K562 (cell line): ENCODE data around the gene RTF2. TPM values are rescaled to one million over a fixed set of nuclear protein-coding genes. Genes with fewer than 3 reads are reported as not detected.

ENCODE experiments used
- ATAC-seq: fragments of 200-7000 bp; cut with Tn5 transposase; 3 replicates; pipeline ENCODE4 v1.9.1; 2020; ENCODE audit warnings: moderate library complexity
- BruUV-seq: library from RNA; stranded (reverse); fragments of 400-500 nt; replicated peaks from 2 replicates; lab custom pipeline; 2021; lab: Mats Ljungman, UMichigan
- CTCF ChIA-PET: fragments of 300-600 bp; formaldehyde crosslinking; extraction: SDS; loops from one replicate; lab custom pipeline; 2021; ENCODE audit warnings: low intra/inter-chr PET ratio; lab: Yijun Ruan, JAX
- POLR2A ChIA-PET: fragments of 300-600, 350-650 bp; sonication (Branson Sonifier 250); formaldehyde crosslinking; extraction: SDS; loops from one replicate; lab custom pipeline; 2021; ENCODE audit warnings: antibody characterized with exemption, inconsistent platforms; lab: Yijun Ruan, JAX
- DNase-seq, 4 experiments: peaks; one replicate each; pipeline versions ENCODE4 v3.0.0 to v3.0.0-alpha.2; 2011 to 2018; ENCODE audit warnings: low spot score in 3 of 4, mixed read lengths in 3 of 4; ENCODE audit errors: extremely low read depth in 1 of 4
- FAIRE-seq: peaks from 2 replicates; lab custom pipeline; 2011; peaks lifted over from hg19 to GRCh38; lab: Jason Lieb, UNC
- H2AFZ ChIP-seq: 2 replicates; pipeline ENCODE4 v1.6.0; 2011; ENCODE audit warnings: low read depth, low read length, control low read depth, inconsistent platforms
- H3K27ac ChIP-seq: fragments of 200-600 bp; 3 replicates; pipeline ENCODE4 v1.8.0; 2011; ENCODE audit warnings: low read depth, mild to moderate bottlenecking, control low read depth, inconsistent platforms, low read length, moderate library complexity, mixed read lengths; ENCODE audit errors: extremely low read depth
- H3K27me3 ChIP-seq, 2 experiments: fragments of 300-600 bp in 1 of 2; 2 replicates in 1 of 2; 3 replicates in 1 of 2; pipeline versions ENCODE4 v1.6.0 to v1.8.0; 2011; ENCODE audit warnings: inconsistent platforms in 2 of 2, low read length in 2 of 2, mild to moderate bottlenecking in 1 of 2, mixed read lengths in 1 of 2, moderate library complexity in 1 of 2; ENCODE audit not compliant: control insufficient read depth in 2 of 2, insufficient read depth in 2 of 2
- H3K36me3 ChIP-seq: fragments of 300-600 bp; 3 replicates; pipeline ENCODE4 v1.8.0; 2011; ENCODE audit warnings: mild to moderate bottlenecking, low read length, inconsistent platforms; ENCODE audit not compliant: control insufficient read depth, insufficient read depth
- H3K4me1 ChIP-seq, 2 experiments: fragments of 200-600 bp in 1 of 2; replicated peaks in 1 of 2; 2 replicates in 1 of 2; 3 replicates in 1 of 2; pipeline versions ENCODE4 v1.5.1 to v1.8.0; 2011; ENCODE audit warnings: inconsistent platforms in 2 of 2, low read length in 2 of 2, mild to moderate bottlenecking in 1 of 2, mixed read lengths in 1 of 2, moderate library complexity in 1 of 2; ENCODE audit not compliant: control insufficient read depth in 2 of 2, insufficient read depth in 2 of 2
- H3K4me2 ChIP-seq: 2 replicates; pipeline ENCODE4 v1.6.1; 2011; ENCODE audit warnings: low read length, control low read depth, inconsistent platforms, mixed read lengths; ENCODE audit not compliant: insufficient read depth
- H3K4me3 ChIP-seq: fragments of 200-600 bp; sonication (generic), shearing (Covaris generic); 2 replicates; pipeline ENCODE4 v1.5.1; 2016; ENCODE audit warnings: control low read depth, inconsistent platforms
- H3K79me2 ChIP-seq: fragments of 200-600 bp; 3 replicates; pipeline ENCODE4 v1.8.0; 2011; ENCODE audit warnings: low read length, inconsistent platforms; ENCODE audit not compliant: control insufficient read depth, insufficient read depth
- H3K9ac ChIP-seq, 2 experiments: 2 replicates each; pipeline versions ENCODE4 v1.6.0 to v1.6.1; 2011; ENCODE audit warnings: low read depth in 2 of 2, low read length in 2 of 2, control low read depth in 1 of 2, inconsistent platforms in 1 of 2, mild to moderate bottlenecking in 1 of 2, mixed read lengths in 1 of 2; ENCODE audit not compliant: insufficient read depth in 1 of 2
- H3K9me1 ChIP-seq: one replicate; pipeline ENCODE4 v1.6.0; 2011; ENCODE audit warnings: inconsistent platforms, mild to moderate bottlenecking, low read length, moderate library complexity; ENCODE audit not compliant: control insufficient read depth, insufficient read depth
- H3K9me3 ChIP-seq: replicated peaks from 2 replicates; pipeline ENCODE4 v1.5.1; 2011; ENCODE audit warnings: low read depth, low read length, inconsistent platforms; ENCODE audit not compliant: control insufficient read depth, insufficient read depth
- H4K20me1 ChIP-seq: replicated peaks from 2 replicates; pipeline ENCODE4 v1.6.1; 2011; ENCODE audit warnings: low read length, inconsistent platforms, mixed read lengths; ENCODE audit not compliant: control insufficient read depth, insufficient read depth
- BDP1 ChIP-seq: IDR thresholded peaks from 3 replicates; pipeline ENCODE4 v1.6.1; 2011; ENCODE audit not compliant: insufficient read length, insufficient read depth
- CEBPB ChIP-seq: fragments of 450-650 bp; IDR thresholded peaks from 2 replicates; pipeline ENCODE4 v1.6.1; 2016; ENCODE audit warnings: missing genetic modification characterization, missing compliant biosample characterization
- E2F6 ChIP-seq, 2 experiments: IDR thresholded peaks; 2 replicates each; pipeline ENCODE4 v1.6.1; 2011; ENCODE audit warnings: borderline replicate concordance in 1 of 2, control low read depth in 1 of 2, low read depth in 1 of 2, low read length in 1 of 2, mild to moderate bottlenecking in 1 of 2, mixed read lengths in 1 of 2, moderate library complexity in 1 of 2; ENCODE audit not compliant: insufficient read depth in 1 of 2, insufficient read length in 1 of 2, poor library complexity in 1 of 2, severe bottlenecking in 1 of 2; ENCODE audit errors: extremely low read depth in 1 of 2
- ELF4 ChIP-seq: fragments of 450-650 bp; formaldehyde crosslinking; IDR thresholded peaks from 2 replicates; pipeline ENCODE4 v1.4.0; 2022; ENCODE audit warnings: missing genetic modification characterization
- GTF2A2 ChIP-seq: IDR thresholded peaks from 2 replicates; pipeline ENCODE4 v1.6.1; 2016; ENCODE audit warnings: mild to moderate bottlenecking, missing genetic modification characterization, missing compliant biosample characterization
- KLF13 ChIP-seq: fragments of 450-650 bp; IDR thresholded peaks from 2 replicates; pipeline ENCODE4 v1.6.1; 2016; ENCODE audit warnings: missing genetic modification characterization, low read depth, mild to moderate bottlenecking, missing compliant biosample characterization, moderate library complexity, borderline replicate concordance
- MCM2 ChIP-seq: fragments of 450-650 bp; IDR thresholded peaks from 2 replicates; pipeline ENCODE4 v1.6.1; 2017; ENCODE audit warnings: low read depth, mild to moderate bottlenecking
- MCM5 ChIP-seq: fragments of 450-650 bp; IDR thresholded peaks from 2 replicates; pipeline ENCODE4 v1.6.1; 2016; ENCODE audit warnings: low read depth
- MTA3 ChIP-seq: fragments of 450-650 bp; formaldehyde crosslinking; IDR thresholded peaks from 2 replicates; pipeline ENCODE4 v1.6.1; 2017; ENCODE audit warnings: mild to moderate bottlenecking, borderline replicate concordance
- MTF1 ChIP-seq: fragments of 250-450 bp; sonication (Bioruptor Pico); IDR thresholded peaks from 2 replicates; pipeline ENCODE4 v1.9.0; 2021; ENCODE audit warnings: moderate library complexity, mild to moderate bottlenecking, inconsistent platforms, borderline replicate concordance
- PTRF ChIP-seq: fragments of 450-650 bp; IDR thresholded peaks from 2 replicates; pipeline ENCODE4 v1.6.1; 2016; ENCODE audit warnings: mild to moderate bottlenecking, missing genetic modification characterization, missing compliant biosample characterization
- SRSF7 ChIP-seq: fragments of 200-400 bp; formaldehyde crosslinking; optimal IDR thresholded peaks from 2 replicates; pipeline ENCODE3; 2017; ENCODE audit warnings: mild to moderate bottlenecking, low read depth, low read length
- TCFL5 ChIP-seq: fragments of 250-450 bp; sonication (Bioruptor Pico); conservative IDR thresholded peaks from 2 replicates; pipeline ENCODE4 v1.6.1; 2021; ENCODE audit warnings: mild to moderate bottlenecking, moderate library complexity, matching md5 sums
- TGIF2 ChIP-seq: sonication (generic); formaldehyde crosslinking; IDR thresholded peaks from 2 replicates; pipeline ENCODE4 v1.8.1; 2022; ENCODE audit warnings: mild to moderate bottlenecking, missing genetic modification reagents, moderate library complexity
- ZBTB12 ChIP-seq: fragments of 250-450 bp; sonication (Bioruptor Pico); IDR thresholded peaks from 2 replicates; pipeline ENCODE4 v1.4.0; 2020
- WGBS: fragments of 100-300 bp; shearing (Covaris generic); methylation state at CpG from one replicate; pipeline ENCODE4 v1.1.6; 2016; ENCODE audit warnings: low coverage, mixed read lengths; ENCODE audit not compliant: insufficient coverage; ENCODE audit errors: missing lambda C conversion rate; 5-methylcytosine and 5-hydroxymethylcytosine counted together
- in situ Hi-C: fragments of 300-500 bp; cut with MboI; formaldehyde crosslinking; loops from 4 replicates; pipeline ENCODE4 v1.15.0; 2018; ENCODE audit warnings: inconsistent platforms, mixed read lengths
- intact Hi-C: fragments of 100-400 bp; cut with micrococcal nuclease; formaldehyde crosslinking; loops from 2 replicates; pipeline ENCODE4 v1.14.2; 2022
- polyA plus RNA-seq, 8 experiments: library from polyadenylated mRNA; depleted of rRNA in 4 of 8; stranded (reverse) in 5 of 8; unstranded in 3 of 8; fragments of >200 nt; fragmentation: Nextera tagmentation in 2 of 8; fragmentation: Illumina TruSeq in 1 of 8; extraction: Ambion mirVana in 2 of 8; extraction: Trizol in 1 of 8; gene quantifications; 2 replicates each; pipeline versions ENCODE4 v1.2.1 to v1.2.3, GENCODE V29; 2011 to 2014; ENCODE audit warnings: inconsistent platforms in 1 of 8, missing spikeins in 1 of 8
- total RNA-seq, 7 experiments: library from RNA; depleted of rRNA in 6 of 7; stranded (reverse); fragments of >200 nt in 6 of 7; fragmentation: Illumina TruSeq in 2 of 7; extraction: Trizol in 2 of 7; gene quantifications; 2 replicates each; pipeline versions ENCODE4 v1.2.1 to v1.2.3, GENCODE V29; 2011 to 2021; ENCODE audit warnings: low replicate concordance in 1 of 7

The RTF2 gene
- total and polyA plus RNA-seq, 9 of the 15 experiments (the other 6 are each of a cell fraction or from before 2014, with no cell fraction given) = 67.0 to 177 (median 84.9) TPM

GRCh38 chr20:56517641-56518040, 49.2 kb downstream of the RTF2 start:
- ATAC-seq (no peak), FAIRE-seq (no peak), DNase-seq (no peak)
- Histone ChIP-seq H2AFZ (no peak overlapping the region), H3K79me2 (no peaks in the 10 kb centered on the region), H3K9me3 (0 out of 2 replicates have a peak, but pooled peaks cover 2% of the 10 kb centered on the region), H3K9ac (no peak overlapping the region), H3K4me3 (no peak overlapping the region), H3K27ac (no peak overlapping the region), H3K9me1 (peaks cover 4% of the 10 kb centered on the region), H3K4me2 (no peak overlapping the region), H3K4me1 (no peaks in the 10 kb centered on the region; a peak in 1 of 5 replicates), H4K20me1 (no peaks in the 10 kb centered on the region; the same call in 1 of the 2 replicates), H3K36me3 (peaks cover 59% of the 10 kb centered on the region; the same call in 2 of the 3 replicates), H3K27me3 (no peaks in the 10 kb centered on the region)
- intact Hi-C loops (no loop called here), in situ Hi-C loops (no loop called here)
- CTCF ChIA-PET = no interaction called here
- POLR2A ChIA-PET = interaction anchor here (0.6 kb wide), 1 partner anchor 58 kb away, joined by 3 read pairs; no protein-coding TSS in a partner anchor
- TF ChIP-seq CEBPB (tag) (no peak), ZBTB12 (no peak), SRSF7 (no peak), TCFL5 (no peak)
- 93% methylated on average over 7 of the region's 8 CpGs for WGBS
- BruUV-seq = no TSS peak

- Histone ChIP-seq H2AFZ (no peak overlapping the region), H3K4me1 (no peaks in the 10 kb centered on the region; a peak in 1 of 5 replicates), H4K20me1 (no peaks in the 10 kb centered on the region; the same call in 1 of the 2 replicates), H3K27ac (no peak overlapping the region), H3K79me2 (no peaks in the 10 kb centered on the region), H3K4me2 (no peak overlapping the region), H3K27me3 (no peaks in the 10 kb centered on the region), H3K9ac (no peak overlapping the region), H3K9me3 (0 out of 2 replicates have a peak, but pooled peaks cover 2% of the 10 kb centered on the region), H3K9me1 (peaks cover 2% of the 10 kb centered on the region), H3K36me3 (peaks cover 54% of the 10 kb centered on the region; the same call in 2 of the 3 replicates), H3K4me3 (no peak overlapping the region)
- DNase-seq (no peak), ATAC-seq (no peak), FAIRE-seq (no peak)
- intact Hi-C loops (no loop called here), in situ Hi-C loops (no loop called here)
- POLR2A ChIA-PET = interaction anchor here (1.2 kb wide), 1 partner anchor 24 kb away, joined by 3 read pairs; no protein-coding TSS in a partner anchor
- CTCF ChIA-PET = no interaction called here
- BruUV-seq = no TSS peak
- WGBS = 95% methylated on average over 14 of the region's 14 CpGs
- no peak for TF ChIP-seq PTRF (tag)
- no peak for TF ChIP-seq MCM2
- TF ChIP-seq TGIF2 (CRISPR knock-in tag) = no peak
- no peak for TF ChIP-seq MTF1 (CRISPR knock-in tag)
- no peak for TF ChIP-seq BDP1
- TF ChIP-seq ELF4 (CRISPR knock-in tag) = no peak
- no peak for TF ChIP-seq E2F6 (IDR thresholded peaks at IDR 0.05; ENCODE audit: borderline replicate concordance in 1 of 2, extremely low read depth in 1 of 2, insufficient read depth in 1 of 2, insufficient read length in 1 of 2, low read depth in 1 of 2, low read length in 1 of 2, poor library complexity in 1 of 2, severe bottlenecking in 1 of 2)
- TF ChIP-seq MCM5 = no peak
- no peak for TF ChIP-seq KLF13 (tag)
- TF ChIP-seq MTA3 = no peak
- TF ChIP-seq GTF2A2 (tag) = no peak
Measured at GRCh38 chr20:56518126-56518525, 49.7 kb downstream of the RTF2 start.
